ENCODE data around the gene PTPRB.

The PTPRB gene

GRCh38 chr12:70609203-70609602 is 28.0 kb downstream of the PTPRB start:
- no peak for DNase-seq (ENCODE audit: low read depth, low spot score)
- ChIA-PET CTCF (interaction anchor here (1.2 to 1.5 kb wide), 2 partner anchors 9 to 83 kb away, joined by 4 read pairs; no protein-coding TSS in a partner anchor), POLR2A (no interaction called here)
- no peak for TF ChIP-seq CTCF (IDR thresholded peaks at IDR 0.05; ENCODE audit: insufficient read depth, low read length, missing control alignments)
- H3K4me3 ChIP-seq (ENCODE audit: low read depth, low read length) = peak overlapping the region; percentile 59; the same call in 1 of the 2 replicates

GRCh38 chr12:70608184-70608583 is 29.0 kb downstream of the PTPRB start:
- H3K4me3 ChIP-seq (ENCODE audit: low read depth, low read length) = no peak overlapping the region
- no peak for TF ChIP-seq CTCF (IDR thresholded peaks at IDR 0.05; ENCODE audit: insufficient read depth, low read length, missing control alignments)
- no peak for DNase-seq (ENCODE audit: low read depth, low spot score)
- CTCF ChIA-PET = no interaction called here
- POLR2A ChIA-PET = no interaction called here

- ChIA-PET CTCF (no interaction called here), POLR2A (no interaction called here)
- TF ChIP-seq CTCF (IDR thresholded peaks at IDR 0.05; ENCODE audit: insufficient read depth, low read length, missing control alignments) = no peak
- no peak for DNase-seq (ENCODE audit: low read depth, low spot score)
- H3K4me3 ChIP-seq (ENCODE audit: low read depth, low read length) = no peak overlapping the region
Observed at GRCh38 chr12:70607107-70607506, 30.1 kb downstream of the PTPRB start.

GRCh38 chr12:70605976-70606375 is 31.3 kb downstream of the PTPRB start:
- no peak for DNase-seq (ENCODE audit: low read depth, low spot score)
- ChIA-PET CTCF (interaction anchor here (0.6 to 2.5 kb wide), 5 partner anchors 9 to 1494 kb away, joined by 3 to 9 read pairs (median 4); no protein-coding TSS in a partner anchor), POLR2A (no interaction called here)
- H3K4me3 ChIP-seq (ENCODE audit: low read depth, low read length) = no peak overlapping the region
- no peak for TF ChIP-seq CTCF (IDR thresholded peaks at IDR 0.05; ENCODE audit: insufficient read depth, low read length, missing control alignments)

GRCh38 chr12:70604662-70605061 is 32.6 kb downstream of the PTPRB start:
- H3K4me3 ChIP-seq (ENCODE audit: low read depth, low read length) = no peak overlapping the region
- ChIA-PET CTCF (interaction anchor here (2.5 kb wide), 1 partner anchor 115 kb away, joined by 9 read pairs; no protein-coding TSS in a partner anchor), POLR2A (no interaction called here)
- no peak for TF ChIP-seq CTCF (IDR thresholded peaks at IDR 0.05; ENCODE audit: insufficient read depth, low read length, missing control alignments)
- DNase-seq (ENCODE audit: low read depth, low spot score) = no peak

GRCh38 chr12:70603044-70603443 is 34.2 kb downstream of the PTPRB start:
- H3K4me3 ChIP-seq (ENCODE audit: low read depth, low read length) = no peak overlapping the region
- DNase-seq (ENCODE audit: low read depth, low spot score) = no peak
- POLR2A ChIA-PET = no interaction called here
- no peak for TF ChIP-seq CTCF (IDR thresholded peaks at IDR 0.05; ENCODE audit: insufficient read depth, low read length, missing control alignments)
- CTCF ChIA-PET = interaction anchor here (0.6 to 2.9 kb wide), 6 partner anchors 13 to 702 kb away, joined by 3 to 18 read pairs (median 3); no protein-coding TSS in a partner anchor
